K562 (cell line): ENCODE data around the gene MLXIPL. TPM values are rescaled to one million over a fixed set of nuclear protein-coding genes. Genes with fewer than 3 reads are reported as not detected.

Source experiments
- ATF3 ChIP-seq, 2 experiments: fragments of 450-650 bp in 1 of 2; sonication (generic) in 1 of 2; formaldehyde crosslinking in 1 of 2; IDR thresholded peaks in 1 of 2; conservative IDR thresholded peaks in 1 of 2; 2 replicates each; pipeline versions ENCODE4 v1.6.1 to v1.8.1; 2016 to 2023; ENCODE audit warnings: mild to moderate bottlenecking in 2 of 2, moderate library complexity in 2 of 2, inconsistent platforms in 1 of 2, missing genetic modification reagents in 1 of 2
- EZH2 ChIP-seq: IDR thresholded peaks from 2 replicates; pipeline ENCODE4 v1.6.1; 2012; ENCODE audit warnings: low read depth, mild to moderate bottlenecking, inconsistent platforms, low read length, borderline replicate concordance
- PCBP2 ChIP-seq: fragments of 200-400 bp; formaldehyde crosslinking; IDR thresholded peaks from 2 replicates; pipeline ENCODE4 v1.6.1; 2018; ENCODE audit warnings: low read length, low read depth, mild to moderate bottlenecking, moderate library complexity; ENCODE audit not compliant: poor library complexity, severe bottlenecking
- ZNF449 ChIP-seq: fragments of 250-450 bp; sonication (Bioruptor Pico); IDR thresholded peaks from 2 replicates; pipeline ENCODE4 v1.8.0; 2022; ENCODE audit warnings: moderate library complexity, mild to moderate bottlenecking, inconsistent platforms
- polyA plus RNA-seq, 8 experiments: library from polyadenylated mRNA; depleted of rRNA in 4 of 8; stranded (reverse) in 5 of 8; unstranded in 3 of 8; fragments of >200 nt; fragmentation: Nextera tagmentation in 2 of 8; fragmentation: Illumina TruSeq in 1 of 8; extraction: Ambion mirVana in 2 of 8; extraction: Trizol in 1 of 8; gene quantifications; 2 replicates each; pipeline versions ENCODE4 v1.2.1 to v1.2.3, GENCODE V29; 2011 to 2014; ENCODE audit warnings: inconsistent platforms in 1 of 8, missing spikeins in 1 of 8
- total RNA-seq, 7 experiments: library from RNA; depleted of rRNA in 6 of 7; stranded (reverse); fragments of >200 nt in 6 of 7; fragmentation: Illumina TruSeq in 2 of 7; extraction: Trizol in 2 of 7; gene quantifications; 2 replicates each; pipeline versions ENCODE4 v1.2.1 to v1.2.3, GENCODE V29; 2011 to 2021; ENCODE audit warnings: low replicate concordance in 1 of 7
- TF ChIP-seq, protein P1 (sequence below): fragments of 200-600 bp; sonication (generic); IDR thresholded peaks from one replicate; pipeline ENCODE4 v1.6.1; 2012; ENCODE audit warnings: mild to moderate bottlenecking, low read depth, low read length, inconsistent platforms
- TF ChIP-seq, protein P2 (sequence below), 2 experiments: fragments of 450-650 bp; IDR thresholded peaks; 2 replicates each; pipeline ENCODE4 v1.6.1; 2018; ENCODE audit warnings: mild to moderate bottlenecking in 2 of 2, low read depth in 1 of 2; ENCODE audit not compliant: partially characterized antibody in 2 of 2

MLXIPL gene
- total and polyA plus RNA-seq, 9 of the 15 experiments (the other 6 are each of a cell fraction or from before 2014, with no cell fraction given): 0.11 to 18.4 (median 1.4) TPM

DNA sequence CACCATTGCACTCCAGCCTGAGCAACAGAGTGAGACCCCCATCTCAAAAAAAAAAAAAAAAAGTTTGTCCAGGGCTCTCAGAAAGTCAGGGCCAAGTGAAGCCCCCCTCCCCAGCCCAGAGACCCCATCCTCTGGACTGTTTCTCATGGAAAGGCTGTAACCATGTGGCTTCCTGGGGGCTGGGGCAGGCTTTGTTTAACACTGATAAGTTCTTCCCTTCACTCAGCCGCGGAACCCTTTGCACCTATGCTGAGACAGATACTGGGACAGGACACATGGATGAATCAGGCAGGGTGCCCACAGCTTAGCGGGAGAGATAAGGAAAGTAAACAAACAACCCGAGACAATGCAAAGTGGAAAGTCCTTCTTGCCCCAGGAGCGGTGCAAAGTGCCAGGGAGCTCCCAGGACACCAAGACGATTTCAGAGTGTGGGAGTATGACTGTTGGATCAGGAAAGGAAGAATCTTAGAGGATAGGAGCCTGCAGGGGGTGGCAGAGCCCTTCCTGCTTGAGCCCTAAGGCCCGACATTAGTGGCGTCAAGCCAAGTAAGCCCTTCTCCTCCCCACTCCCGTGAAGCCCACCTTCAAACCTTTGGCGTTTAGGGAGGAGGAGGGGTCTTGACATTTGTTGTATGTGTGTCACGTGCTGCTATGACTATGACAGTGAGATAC, 11.6 kb downstream of the MLXIPL start (continued):
- TF ChIP-seq, protein P1, sequence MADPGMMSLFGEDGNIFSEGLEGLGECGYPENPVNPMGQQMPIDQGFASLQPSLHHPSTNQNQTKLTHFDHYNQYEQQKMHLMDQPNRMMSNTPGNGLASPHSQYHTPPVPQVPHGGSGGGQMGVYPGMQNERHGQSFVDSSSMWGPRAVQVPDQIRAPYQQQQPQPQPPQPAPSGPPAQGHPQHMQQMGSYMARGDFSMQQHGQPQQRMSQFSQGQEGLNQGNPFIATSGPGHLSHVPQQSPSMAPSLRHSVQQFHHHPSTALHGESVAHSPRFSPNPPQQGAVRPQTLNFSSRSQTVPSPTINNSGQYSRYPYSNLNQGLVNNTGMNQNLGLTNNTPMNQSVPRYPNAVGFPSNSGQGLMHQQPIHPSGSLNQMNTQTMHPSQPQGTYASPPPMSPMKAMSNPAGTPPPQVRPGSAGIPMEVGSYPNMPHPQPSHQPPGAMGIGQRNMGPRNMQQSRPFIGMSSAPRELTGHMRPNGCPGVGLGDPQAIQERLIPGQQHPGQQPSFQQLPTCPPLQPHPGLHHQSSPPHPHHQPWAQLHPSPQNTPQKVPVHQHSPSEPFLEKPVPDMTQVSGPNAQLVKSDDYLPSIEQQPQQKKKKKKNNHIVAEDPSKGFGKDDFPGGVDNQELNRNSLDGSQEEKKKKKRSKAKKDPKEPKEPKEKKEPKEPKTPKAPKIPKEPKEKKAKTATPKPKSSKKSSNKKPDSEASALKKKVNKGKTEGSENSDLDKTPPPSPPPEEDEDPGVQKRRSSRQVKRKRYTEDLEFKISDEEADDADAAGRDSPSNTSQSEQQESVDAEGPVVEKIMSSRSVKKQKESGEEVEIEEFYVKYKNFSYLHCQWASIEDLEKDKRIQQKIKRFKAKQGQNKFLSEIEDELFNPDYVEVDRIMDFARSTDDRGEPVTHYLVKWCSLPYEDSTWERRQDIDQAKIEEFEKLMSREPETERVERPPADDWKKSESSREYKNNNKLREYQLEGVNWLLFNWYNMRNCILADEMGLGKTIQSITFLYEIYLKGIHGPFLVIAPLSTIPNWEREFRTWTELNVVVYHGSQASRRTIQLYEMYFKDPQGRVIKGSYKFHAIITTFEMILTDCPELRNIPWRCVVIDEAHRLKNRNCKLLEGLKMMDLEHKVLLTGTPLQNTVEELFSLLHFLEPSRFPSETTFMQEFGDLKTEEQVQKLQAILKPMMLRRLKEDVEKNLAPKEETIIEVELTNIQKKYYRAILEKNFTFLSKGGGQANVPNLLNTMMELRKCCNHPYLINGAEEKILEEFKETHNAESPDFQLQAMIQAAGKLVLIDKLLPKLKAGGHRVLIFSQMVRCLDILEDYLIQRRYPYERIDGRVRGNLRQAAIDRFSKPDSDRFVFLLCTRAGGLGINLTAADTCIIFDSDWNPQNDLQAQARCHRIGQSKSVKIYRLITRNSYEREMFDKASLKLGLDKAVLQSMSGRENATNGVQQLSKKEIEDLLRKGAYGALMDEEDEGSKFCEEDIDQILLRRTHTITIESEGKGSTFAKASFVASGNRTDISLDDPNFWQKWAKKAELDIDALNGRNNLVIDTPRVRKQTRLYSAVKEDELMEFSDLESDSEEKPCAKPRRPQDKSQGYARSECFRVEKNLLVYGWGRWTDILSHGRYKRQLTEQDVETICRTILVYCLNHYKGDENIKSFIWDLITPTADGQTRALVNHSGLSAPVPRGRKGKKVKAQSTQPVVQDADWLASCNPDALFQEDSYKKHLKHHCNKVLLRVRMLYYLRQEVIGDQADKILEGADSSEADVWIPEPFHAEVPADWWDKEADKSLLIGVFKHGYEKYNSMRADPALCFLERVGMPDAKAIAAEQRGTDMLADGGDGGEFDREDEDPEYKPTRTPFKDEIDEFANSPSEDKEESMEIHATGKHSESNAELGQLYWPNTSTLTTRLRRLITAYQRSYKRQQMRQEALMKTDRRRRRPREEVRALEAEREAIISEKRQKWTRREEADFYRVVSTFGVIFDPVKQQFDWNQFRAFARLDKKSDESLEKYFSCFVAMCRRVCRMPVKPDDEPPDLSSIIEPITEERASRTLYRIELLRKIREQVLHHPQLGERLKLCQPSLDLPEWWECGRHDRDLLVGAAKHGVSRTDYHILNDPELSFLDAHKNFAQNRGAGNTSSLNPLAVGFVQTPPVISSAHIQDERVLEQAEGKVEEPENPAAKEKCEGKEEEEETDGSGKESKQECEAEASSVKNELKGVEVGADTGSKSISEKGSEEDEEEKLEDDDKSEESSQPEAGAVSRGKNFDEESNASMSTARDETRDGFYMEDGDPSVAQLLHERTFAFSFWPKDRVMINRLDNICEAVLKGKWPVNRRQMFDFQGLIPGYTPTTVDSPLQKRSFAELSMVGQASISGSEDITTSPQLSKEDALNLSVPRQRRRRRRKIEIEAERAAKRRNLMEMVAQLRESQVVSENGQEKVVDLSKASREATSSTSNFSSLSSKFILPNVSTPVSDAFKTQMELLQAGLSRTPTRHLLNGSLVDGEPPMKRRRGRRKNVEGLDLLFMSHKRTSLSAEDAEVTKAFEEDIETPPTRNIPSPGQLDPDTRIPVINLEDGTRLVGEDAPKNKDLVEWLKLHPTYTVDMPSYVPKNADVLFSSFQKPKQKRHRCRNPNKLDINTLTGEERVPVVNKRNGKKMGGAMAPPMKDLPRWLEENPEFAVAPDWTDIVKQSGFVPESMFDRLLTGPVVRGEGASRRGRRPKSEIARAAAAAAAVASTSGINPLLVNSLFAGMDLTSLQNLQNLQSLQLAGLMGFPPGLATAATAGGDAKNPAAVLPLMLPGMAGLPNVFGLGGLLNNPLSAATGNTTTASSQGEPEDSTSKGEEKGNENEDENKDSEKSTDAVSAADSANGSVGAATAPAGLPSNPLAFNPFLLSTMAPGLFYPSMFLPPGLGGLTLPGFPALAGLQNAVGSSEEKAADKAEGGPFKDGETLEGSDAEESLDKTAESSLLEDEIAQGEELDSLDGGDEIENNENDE: no peak
- TF ChIP-seq, protein P2, sequence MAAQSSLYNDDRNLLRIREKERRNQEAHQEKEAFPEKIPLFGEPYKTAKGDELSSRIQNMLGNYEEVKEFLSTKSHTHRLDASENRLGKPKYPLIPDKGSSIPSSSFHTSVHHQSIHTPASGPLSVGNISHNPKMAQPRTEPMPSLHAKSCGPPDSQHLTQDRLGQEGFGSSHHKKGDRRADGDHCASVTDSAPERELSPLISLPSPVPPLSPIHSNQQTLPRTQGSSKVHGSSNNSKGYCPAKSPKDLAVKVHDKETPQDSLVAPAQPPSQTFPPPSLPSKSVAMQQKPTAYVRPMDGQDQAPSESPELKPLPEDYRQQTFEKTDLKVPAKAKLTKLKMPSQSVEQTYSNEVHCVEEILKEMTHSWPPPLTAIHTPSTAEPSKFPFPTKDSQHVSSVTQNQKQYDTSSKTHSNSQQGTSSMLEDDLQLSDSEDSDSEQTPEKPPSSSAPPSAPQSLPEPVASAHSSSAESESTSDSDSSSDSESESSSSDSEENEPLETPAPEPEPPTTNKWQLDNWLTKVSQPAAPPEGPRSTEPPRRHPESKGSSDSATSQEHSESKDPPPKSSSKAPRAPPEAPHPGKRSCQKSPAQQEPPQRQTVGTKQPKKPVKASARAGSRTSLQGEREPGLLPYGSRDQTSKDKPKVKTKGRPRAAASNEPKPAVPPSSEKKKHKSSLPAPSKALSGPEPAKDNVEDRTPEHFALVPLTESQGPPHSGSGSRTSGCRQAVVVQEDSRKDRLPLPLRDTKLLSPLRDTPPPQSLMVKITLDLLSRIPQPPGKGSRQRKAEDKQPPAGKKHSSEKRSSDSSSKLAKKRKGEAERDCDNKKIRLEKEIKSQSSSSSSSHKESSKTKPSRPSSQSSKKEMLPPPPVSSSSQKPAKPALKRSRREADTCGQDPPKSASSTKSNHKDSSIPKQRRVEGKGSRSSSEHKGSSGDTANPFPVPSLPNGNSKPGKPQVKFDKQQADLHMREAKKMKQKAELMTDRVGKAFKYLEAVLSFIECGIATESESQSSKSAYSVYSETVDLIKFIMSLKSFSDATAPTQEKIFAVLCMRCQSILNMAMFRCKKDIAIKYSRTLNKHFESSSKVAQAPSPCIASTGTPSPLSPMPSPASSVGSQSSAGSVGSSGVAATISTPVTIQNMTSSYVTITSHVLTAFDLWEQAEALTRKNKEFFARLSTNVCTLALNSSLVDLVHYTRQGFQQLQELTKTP (IDR thresholded peaks at IDR 0.05; ENCODE audit: low read depth in 1 of 2, partially characterized antibody in 2 of 2): peak in 1 of 2 experiments; percentile 74
- TF ChIP-seq ZNF449 (CRISPR knock-in tag) (no peak), EZH2 (no peak), ATF3 (IDR thresholded peaks at IDR 0.05) (peak; percentile 76), ATF3 (CRISPR knock-in tag; conservative IDR thresholded peaks at IDR 0.05) (peak; percentile 79), PCBP2 (no peak)
